GM12878 (cell line): ENCODE measurements around the gene CMTM4. TPM values are rescaled to one million over a fixed set of nuclear protein-coding genes. Genes with fewer than 3 reads are reported as not detected.

ENCODE experiments used
- ATAC-seq: fragments of 200-7000 bp; cut with Tn5 transposase; 3 replicates; pipeline ENCODE4 v1.9.1; 2020; ENCODE audit warnings: mild to moderate bottlenecking, moderate library complexity
- Bru-seq: library from RNA; stranded (reverse); fragments of 400-500 nt; gene quantifications from one replicate; lab custom pipeline; 2021; lab: Mats Ljungman, UMichigan
- BruChase-seq, 2 experiments: library from RNA; stranded (reverse); fragments of 400-500 nt; gene quantifications; one replicate each; lab custom pipeline; 2021; lab: Mats Ljungman, UMichigan
- BruUV-seq: library from RNA; stranded (reverse); fragments of 400-500 nt; replicated peaks from 2 replicates; lab custom pipeline; 2021; lab: Mats Ljungman, UMichigan
- CTCF ChIA-PET: fragments of 300-600 bp; sonication (Branson Sonifier 250); formaldehyde crosslinking; extraction: SDS; loops from one replicate; lab custom pipeline; 2021; ENCODE audit warnings: inconsistent platforms; lab: Yijun Ruan, JAX
- POLR2A ChIA-PET: fragments of 350-600 bp; formaldehyde crosslinking; extraction: SDS; loops from one replicate; lab custom pipeline; 2021; ENCODE audit warnings: inconsistent platforms; lab: Charles Lee
- RAD21 ChIA-PET: fragments of 300-600 bp; sonication (Branson Sonifier 250); formaldehyde crosslinking; loops from one replicate; lab custom pipeline; 2023; ENCODE audit warnings: antibody characterized with exemption; ENCODE audit not compliant: unreplicated experiment; lab: Charles Lee
- SMC1A ChIA-PET: fragments of 300-600 bp; sonication (Branson Sonifier 250); formaldehyde crosslinking; loops from one replicate; lab custom pipeline; 2023; ENCODE audit not compliant: unreplicated experiment, uncharacterized antibody; lab: Charles Lee
- DNase-seq: peaks from one replicate; pipeline ENCODE4 v3.0.0-alpha.2; 2011; ENCODE audit warnings: low read depth, low spot score
- FAIRE-seq: peaks from 3 replicates; lab custom pipeline; 2011; peaks lifted over from hg19 to GRCh38; lab: Jason Lieb, UNC
- H2AFZ ChIP-seq: 2 replicates; pipeline ENCODE4 v1.6.0; 2011; ENCODE audit warnings: low read depth, low read length, control low read depth; ENCODE audit not compliant: control insufficient read depth
- H3K27ac ChIP-seq: 2 replicates; pipeline ENCODE4 v1.5.1; 2011; ENCODE audit warnings: control low read depth; ENCODE audit not compliant: control insufficient read depth, insufficient read depth
- H3K27me3 ChIP-seq, 2 experiments: replicated peaks in 1 of 2; 2 replicates each; pipeline versions ENCODE4 v1.6.0 to v1.6.1; 2011; ENCODE audit warnings: low read length in 1 of 2; ENCODE audit not compliant: control insufficient read depth in 2 of 2, insufficient read depth in 2 of 2
- H3K36me3 ChIP-seq, 2 experiments: 2 replicates each; pipeline ENCODE4 v1.5.1; 2011; ENCODE audit warnings: low read length in 1 of 2; ENCODE audit not compliant: control insufficient read depth in 2 of 2, insufficient read depth in 2 of 2
- H3K4me1 ChIP-seq: 2 replicates; pipeline ENCODE4 v1.6.1; 2011; ENCODE audit warnings: mild to moderate bottlenecking, low read length, moderate library complexity, mixed read lengths; ENCODE audit not compliant: control insufficient read depth, insufficient read depth
- H3K4me2 ChIP-seq: 2 replicates; pipeline ENCODE4 v1.6.0; 2011; ENCODE audit warnings: control low read depth; ENCODE audit not compliant: control insufficient read depth, insufficient read depth
- H3K4me3 ChIP-seq: fragments of 200-600 bp; sonication (generic); 2 replicates; pipeline ENCODE4 v1.5.1; 2016
- H3K79me2 ChIP-seq: 2 replicates; pipeline ENCODE4 v1.6.0; 2011; ENCODE audit warnings: low read length; ENCODE audit not compliant: control insufficient read depth, insufficient read depth
- H3K9ac ChIP-seq: 2 replicates; pipeline ENCODE4 v1.8.0; 2011; ENCODE audit warnings: low read length, control low read depth, mixed read lengths; ENCODE audit not compliant: control insufficient read depth, insufficient read depth
- H3K9me3 ChIP-seq: replicated peaks from 3 replicates; pipeline ENCODE4 v1.5.1; 2011; ENCODE audit warnings: mild to moderate bottlenecking, low read length; ENCODE audit not compliant: control insufficient read depth, insufficient read depth
- H4K20me1 ChIP-seq: 2 replicates; pipeline ENCODE4 v1.6.0; 2011; ENCODE audit not compliant: control insufficient read depth, insufficient read depth
- BHLHE40 ChIP-seq, 2 experiments: fragments of 450-650 bp in 1 of 2; IDR thresholded peaks; 2 replicates each; pipeline ENCODE4 v1.6.1; 2011 to 2017; ENCODE audit warnings: low read depth in 2 of 2, borderline replicate concordance in 1 of 2, improper control_type of control experiment in 1 of 2, low read length in 1 of 2, mild to moderate bottlenecking in 1 of 2
- CTCF ChIP-seq, 3 experiments: IDR thresholded peaks in 2 of 3; conservative IDR thresholded peaks in 1 of 3; 2 replicates each; pipeline ENCODE4 v1.5.1; 2011; ENCODE audit warnings: low read depth in 3 of 3, low read length in 3 of 3, mild to moderate bottlenecking in 3 of 3, control low read depth in 2 of 3, moderate library complexity in 2 of 3, inconsistent platforms in 1 of 3, mixed read lengths in 1 of 3; ENCODE audit not compliant: control insufficient read depth in 2 of 3, insufficient read depth in 1 of 3; ENCODE audit errors: extremely low read depth in 1 of 3
- EGR1 ChIP-seq, 2 experiments: IDR thresholded peaks; 1 replicate in 1 of 2; 2 replicates in 1 of 2; pipeline ENCODE4 v1.6.1; 2011 to 2012; ENCODE audit warnings: low read depth in 2 of 2, low read length in 2 of 2, borderline replicate concordance in 1 of 2, mild to moderate bottlenecking in 1 of 2, moderate library complexity in 1 of 2
- GATAD2B ChIP-seq: fragments of 450-650 bp; conservative IDR thresholded peaks from 2 replicates; pipeline ENCODE4 v1.6.1; 2017; ENCODE audit warnings: low read depth, mild to moderate bottlenecking, moderate library complexity
- HDAC2 ChIP-seq: fragments of 200-600 bp; sonication (generic); IDR thresholded peaks from 2 replicates; pipeline ENCODE4 v1.6.1; 2017
- HDAC6 ChIP-seq: fragments of 200-600 bp; sonication (generic); IDR thresholded peaks from one replicate; pipeline ENCODE4 v1.8.0; 2017; ENCODE audit warnings: antibody characterized with exemption; ENCODE audit not compliant: unreplicated experiment
- IKZF1 ChIP-seq: fragments of 450-650 bp; conservative IDR thresholded peaks from 2 replicates; pipeline ENCODE4 v1.6.1; 2017; ENCODE audit warnings: antibody characterized with exemption, mild to moderate bottlenecking
- MTA2 ChIP-seq: fragments of 450-650 bp; IDR thresholded peaks from 2 replicates; pipeline ENCODE4 v1.6.1; 2016; ENCODE audit warnings: low read depth, mild to moderate bottlenecking, moderate library complexity
- RB1 ChIP-seq: fragments of 450-650 bp; formaldehyde crosslinking; IDR thresholded peaks from 2 replicates; pipeline ENCODE4 v1.6.1; 2017; ENCODE audit warnings: mild to moderate bottlenecking, borderline replicate concordance
- SUZ12 ChIP-seq: fragments of 200-600 bp; sonication (generic); IDR thresholded peaks from one replicate; pipeline ENCODE4 v1.6.1; 2018; ENCODE audit warnings: antibody characterized with exemption, mild to moderate bottlenecking; ENCODE audit not compliant: unreplicated experiment
- ZBTB33 ChIP-seq: fragments of 450-650 bp; IDR thresholded peaks from 2 replicates; pipeline ENCODE4 v1.6.1; 2017; ENCODE audit warnings: mild to moderate bottlenecking
- WGBS: methylation state at CpG from one replicate; pipeline ENCODE4 v1.1.6; 2016; ENCODE audit warnings: low lambda C conversion rate; ENCODE audit not compliant: insufficient replicate concordance, insufficient coverage; ENCODE audit errors: missing lambda C conversion rate; 5-methylcytosine and 5-hydroxymethylcytosine counted together
- in situ Hi-C: fragments of 300-500 bp; cut with MboI; formaldehyde crosslinking; loops from 9 replicates; pipeline ENCODE4 v1.14.3; 2018; ENCODE audit warnings: mixed read lengths
- intact Hi-C: fragments of 100-400 bp; cut with micrococcal nuclease; formaldehyde crosslinking; loops from one replicate; pipeline ENCODE4 v1.14.2; 2022; ENCODE audit not compliant: unreplicated experiment
- long read RNA-seq, 2 experiments: library from polyadenylated mRNA; unstranded; transcript quantifications; one replicate each; pipeline ENCODE4 v2.0.0, GENCODE V29; 2019 to 2020
- polyA minus RNA-seq, 3 experiments: library from RNA; depleted of rRNA, polyadenylated mRNA; stranded (reverse); fragments of >200 nt; gene quantifications; 2 replicates each; pipeline ENCODE4 v1.2.3, GENCODE V29; 2011
- polyA plus RNA-seq, 11 experiments: library from polyadenylated mRNA; depleted of rRNA in 4 of 11; unstranded in 6 of 11; stranded (reverse) in 5 of 11; fragments of >200 nt; fragmentation: Nextera tagmentation in 4 of 11; fragmentation: Illumina TruSeq in 1 of 11; extraction: Ambion mirVana in 4 of 11; extraction: Trizol in 1 of 11; gene quantifications; 1 replicate in 1 of 11; 2 replicates in 10 of 11; pipeline versions ENCODE4 v1.2.1 to v1.2.3, GENCODE V29; 2011 to 2016; ENCODE audit warnings: inconsistent platforms in 2 of 11, missing spikeins in 2 of 11, low read depth in 1 of 11
- total RNA-seq, 4 experiments: library from RNA; depleted of rRNA in 3 of 4; stranded (reverse); fragments of >200 nt in 3 of 4; fragmentation: Illumina TruSeq in 1 of 4; extraction: Trizol in 1 of 4; gene quantifications; 2 replicates each; pipeline versions ENCODE4 v1.2.1 to v1.2.3, GENCODE V29; 2013 to 2021

CMTM4 gene
- total RNA-seq (2013; cell fraction: nucleolus; rRNA removed) = 0.38 and 0.88 TPM in 2 replicates
- total RNA-seq (2014; rRNA removed) (0.11 and 0.16 TPM in 2 replicates), total RNA-seq (2014; rRNA removed; fragmentation: Illumina TruSeq; extraction: Trizol) (0.18 and 0.23 TPM in 2 replicates), total RNA-seq (2021) (0.21 and 0.53 TPM in 2 replicates), polyA plus RNA-seq (2011; rRNA removed) (0.27 and 0.43 TPM in 2 replicates), polyA plus RNA-seq (2014; fragmentation: Illumina TruSeq; extraction: Trizol) (0.05 and 0.18 TPM in 2 replicates), polyA plus RNA-seq (2014; fragmentation: Nextera tagmentation; extraction: Ambion mirVana) (under 1 TPM; 0.02 to 0.08 TPM), polyA plus RNA-seq (2014; rRNA removed) (0.10 and 0.13 TPM in 2 replicates), polyA plus RNA-seq (2016; fragmentation: Nextera tagmentation; extraction: Ambion mirVana) (not detected), polyA minus RNA-seq (2011; rRNA and poly(A)+ RNA removed) (0.21 and 0.73 TPM in 2 replicates), Bru-seq, nascent RNA (percentile 19 among the genes with signal in this experiment), BruChase-seq, experiment 1, labeled RNA remaining after a 6-hour chase (percentile 25 among the genes with signal in this experiment), BruChase-seq, experiment 2, labeled RNA remaining after a 2-hour chase (percentile 27 among the genes with signal in this experiment)
- polyA plus RNA-seq (2011; ENCODE audit: low read depth) = 0.07 TPM
- polyA plus RNA-seq (2011; cell fraction: cytosol; rRNA removed) = 0.28 and 0.34 TPM in 2 replicates
- polyA plus RNA-seq (2011; cell fraction: nucleus; rRNA removed) = 0.94 and 1.2 TPM in 2 replicates
- polyA plus RNA-seq (2012) = 0.09 and 0.18 TPM in 2 replicates
- polyA minus RNA-seq (2011; cell fraction: cytosol; rRNA and poly(A)+ RNA removed) = 0.52 and 0.67 TPM in 2 replicates
- 0.12 and 0.38 TPM in 2 replicates for polyA minus RNA-seq (2011; cell fraction: nucleus; rRNA and poly(A)+ RNA removed)
- long read RNA-seq, experiment 1, full-length matches to known transcripts = 1 of 1 reads
- long read RNA-seq, experiment 1, partial matches to known transcripts = 0 of 1 reads
- long read RNA-seq, experiment 1, other reads (novel, unspliced or antisense) = 0 of 1 reads
- long read RNA-seq, experiment 2, partial matches to known transcripts = 0 of 1 reads
- long read RNA-seq, experiment 2, other reads (novel, unspliced or antisense) = 1 of 1 reads

GRCh38 chr16:66696669-66697630 lies at the start of gene CMTM4:
CMTM4 (minus strand) TSS chr16:66696743; CDS start chr16:66696525, 218 bp downstream.
- no peaks in the 10 kb centered on the region for H4K20me1 ChIP-seq
- H3K36me3 ChIP-seq = no peaks in the 10 kb centered on the region
- H3K4me3 ChIP-seq = peak within 1 kb of the TSS; percentile 53; the same call in 1 of the 2 replicates
- no peak for FAIRE-seq
- ChIA-PET RAD21 (no interaction called here), SMC1A (interaction anchor here (1.6 kb wide), 1 partner anchor 46 kb away, joined by 4 read pairs; no protein-coding TSS in a partner anchor), POLR2A (interaction anchor here (0.6 kb wide), 1 partner anchor 115 kb away, joined by 3 read pairs; no protein-coding TSS in a partner anchor)
- H3K9me3 ChIP-seq = no peaks in the 10 kb centered on the region
- H3K27ac ChIP-seq = no peak within 1 kb of the TSS
- H3K4me2 ChIP-seq = peak within 1 kb of the TSS; percentile 88
- peak in 1 of 2 experiments; percentile 50; a peak in 2 of 4 replicates for TF ChIP-seq BHLHE40 (IDR thresholded peaks at IDR 0.05; ENCODE audit: borderline replicate concordance in 1 of 2, low read depth in 2 of 2, low read length in 1 of 2)
- no peak for TF ChIP-seq HDAC2
- 0 out of 2 replicates have a peak, but pooled peaks have one; percentile 14 for TF ChIP-seq GATAD2B
- peak; percentile 52 for TF ChIP-seq IKZF1
- TF ChIP-seq MTA2 = no peak
- no peak for TF ChIP-seq HDAC6
- TF ChIP-seq EGR1 (IDR thresholded peaks at IDR 0.05; ENCODE audit: borderline replicate concordance in 1 of 2, low read depth in 2 of 2, low read length in 2 of 2) = peak in 1 of 2 experiments; percentile 31; a peak in 1 of 3 replicates
- no peak for TF ChIP-seq ZBTB33
- TF ChIP-seq RB1 = peak; percentile 32; the same call in 1 of the 2 replicates
- peak in 1 of 3 experiments; percentile 37; a peak in 1 of 6 replicates for TF ChIP-seq CTCF (IDR thresholded peaks at IDR 0.05 in 2 of 3, conservative IDR thresholded peaks at IDR 0.05 in 1 of 3; ENCODE audit: control insufficient read depth in 2 of 3, extremely low read depth in 1 of 3, insufficient read depth in 1 of 3, low read depth in 3 of 3, low read length in 3 of 3)
- peak; percentile 20 for TF ChIP-seq SUZ12
- TF ChIP-seq, all 136 proteins: peak for 7
- Histone ChIP-seq H3K9ac (no peak within 1 kb of the TSS), H2AFZ (peak within 1 kb of the TSS; percentile 62), H3K27me3 (peaks cover 0 to 12% of the 10 kb centered on the region in 2 experiments), H3K79me2 (no peaks in the 10 kb centered on the region), H3K4me1 (no peaks in the 10 kb centered on the region)
- in situ Hi-C loops (no loop called here), intact Hi-C loops (no loop called here)
- ATAC-seq = peak; percentile 96
- no TSS peak for BruUV-seq
- 8% methylated on average over 27 of the region's 84 CpGs for WGBS
- no peak for DNase-seq
- CTCF ChIA-PET = interaction anchor here (0.6 to 2.0 kb wide), 7 partner anchors 33 to 169 kb away, joined by 3 to 8 read pairs (median 3); partner anchors contain the start of gene NAE1
